ENCODE measurements around the gene SLBP. TPM values are rescaled to one million over a fixed set of nuclear protein-coding genes. Genes with fewer than 3 reads are reported as not detected.

Gene SLBP
- total and polyA plus RNA-seq, 2 of the 8 experiments (the other 6 are each of a cell fraction or from before 2014, with no cell fraction given) = 44.1 to 49.0 TPM

DNA sequence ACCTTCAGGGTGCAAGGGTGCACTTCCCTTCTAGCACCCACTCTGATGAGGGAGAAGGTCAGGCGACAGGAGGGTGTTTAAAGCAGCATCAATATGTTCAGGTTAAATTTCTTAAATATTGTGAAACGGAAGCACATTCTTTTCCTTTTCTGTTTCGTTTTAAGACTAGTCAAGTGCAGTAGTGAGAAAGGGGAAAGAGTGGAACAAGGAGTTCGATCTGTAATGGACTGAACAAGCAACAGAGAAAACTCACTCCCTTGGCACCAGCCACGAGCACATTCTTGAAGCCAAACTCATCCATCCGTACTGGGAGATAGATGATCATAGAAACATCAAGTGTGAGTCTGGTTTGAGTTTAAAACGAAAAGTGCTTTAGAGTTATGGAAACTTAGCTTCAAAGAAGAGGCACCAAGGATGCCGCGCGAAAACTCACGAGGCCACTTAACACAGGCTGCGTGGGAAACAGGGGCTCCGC, 28.8 kb downstream of the SLBP start:
- H3K14ac ChIP-seq (ENCODE audit: insufficient read length) = no peak overlapping the region
- no peak overlapping the region for H3K4ac ChIP-seq (replicated peaks; ENCODE audit: insufficient read length, low read depth, low read length)
- no peaks in the 10 kb centered on the region for H3K79me2 ChIP-seq (ENCODE audit: control insufficient read depth in 1 of 2, insufficient read depth in 2 of 2, low read length in 2 of 2)
- H3K9me3 ChIP-seq (ENCODE audit: insufficient read depth in 2 of 2, low read depth in 1 of 2, low read length in 1 of 2) = no peaks in the 10 kb centered on the region
- H4K8ac ChIP-seq (ENCODE audit: extremely low read depth, insufficient read depth, low read length) = 0 out of 2 replicates have a peak overlapping the region, but pooled peaks have one; percentile 68
- H4K91ac ChIP-seq (replicated peaks; ENCODE audit: insufficient read length, low read length) = no peak overlapping the region
- H3K18ac ChIP-seq (ENCODE audit: extremely low read depth, low read length) = no peak overlapping the region
- 39% methylated on average over 13 of the region's 13 CpGs; no CpG with 5 or more reads in 1 of the 2 experiments for WGBS, 2 experiments (ENCODE audit: extremely low coverage in 1 of 2, insufficient coverage in 1 of 2, insufficient read length in 1 of 2, insufficient replicate concordance in 2 of 2, low coverage in 1 of 2, low lambda C conversion rate in 2 of 2, missing lambda C conversion rate in 1 of 2)
- H2BK15ac ChIP-seq (ENCODE audit: low read length) = no peak overlapping the region
- no peak overlapping the region for H2BK20ac ChIP-seq (ENCODE audit: low read length)
- peak; percentile 70 for TF ChIP-seq SUZ12 (IDR thresholded peaks at IDR 0.05; ENCODE audit: low read length)
- TF ChIP-seq RNF2 (IDR thresholded peaks at IDR 0.05; ENCODE audit: borderline replicate concordance, low read depth, low read length, missing control alignments, poor library complexity, severe bottlenecking) = peak; percentile 34
- TF ChIP-seq EZH2 (IDR thresholded peaks at IDR 0.05; ENCODE audit: low read depth, low read length, severe bottlenecking) = peak; percentile 68
- TF ChIP-seq ASH2L (IDR thresholded peaks at IDR 0.05; ENCODE audit: low read length) = no peak
- no peak for FAIRE-seq
- no peak overlapping the region for H2BK12ac ChIP-seq (ENCODE audit: low read depth, low read length)
- no peak overlapping the region for H3K27ac ChIP-seq (ENCODE audit: low read depth, low read length)
- H3K23me2 ChIP-seq (ENCODE audit: low read depth, low read length) = peaks cover 6% of the 10 kb centered on the region; the same call in 1 of the 2 replicates
- H4K5ac ChIP-seq (ENCODE audit: insufficient read length, low read depth, low read length) = no peak overlapping the region
- H3K79me1 ChIP-seq (ENCODE audit: low read depth, low read length) = no peaks in the 10 kb centered on the region
- DNase-seq (ENCODE audit: low read depth in 1 of 2, low spot score in 2 of 2) = no peak
- H3K27me3 ChIP-seq (replicated peaks in 1 of 4; ENCODE audit: control insufficient read depth in 3 of 4, extremely low read depth in 1 of 4, insufficient read depth in 3 of 4, low read length in 3 of 4) = peaks cover 11 to 17% (median 13%) of the 10 kb centered on the region in 4 experiments
- H2AK5ac ChIP-seq (ENCODE audit: low read depth, low read length) = no peak overlapping the region
- CTCF ChIA-PET (ENCODE audit: partially characterized antibody) = interaction anchor here (0.6 to 4.3 kb wide), 6 partner anchors 10 to 281 kb away, joined by 3 to 30 read pairs (median 3); no protein-coding TSS in a partner anchor
- H2AFZ ChIP-seq (ENCODE audit: low read length) = 0 out of 2 replicates have a peak overlapping the region, but pooled peaks have one; percentile 17
- no peak overlapping the region for H2BK5ac ChIP-seq (ENCODE audit: low read depth, low read length)
- H3K56ac ChIP-seq (replicated peaks; ENCODE audit: insufficient read length, low read depth, low read length) = no peak overlapping the region
- H3K4me3 ChIP-seq (ENCODE audit: extremely low read depth in 1 of 4, insufficient read depth in 2 of 4, low read depth in 3 of 4, low read length in 4 of 4) = peak overlapping the region; percentile 40 to 67 (median 48)
- H3K4me1 ChIP-seq (replicated peaks in 1 of 4; ENCODE audit: control insufficient read depth in 3 of 4, insufficient read depth in 4 of 4, low read length in 3 of 4) = peaks cover 3 to 6% (median 4%) of the 10 kb centered on the region in 4 experiments; a peak in 6 of 7 replicates
- H3K9ac ChIP-seq (replicated peaks in 1 of 4; ENCODE audit: extremely low read depth in 1 of 4, low read depth in 3 of 4, low read length in 3 of 4) = no peak overlapping the region
- POLR2A ChIA-PET (ENCODE audit: partially characterized antibody) = interaction anchor here (1.0 kb wide), 1 partner anchor 12 kb away, joined by 3 read pairs; no protein-coding TSS in a partner anchor
- H2BK120ac ChIP-seq (replicated peaks; ENCODE audit: low read depth, low read length) = no peak overlapping the region
- no peak overlapping the region for H3K23ac ChIP-seq (ENCODE audit: insufficient read length)
- H4K20me1 ChIP-seq (replicated peaks in 1 of 2; ENCODE audit: control insufficient read depth in 1 of 2, insufficient read depth in 2 of 2, low read length in 2 of 2) = peaks cover 0 to 5% of the 10 kb centered on the region in 2 experiments
- H3K36me3 ChIP-seq (ENCODE audit: control insufficient read depth in 2 of 4, insufficient read depth in 4 of 4, low read length in 3 of 4) = no peaks in the 10 kb centered on the region
- peak overlapping the region; percentile 70 to 81 for H3K4me2 ChIP-seq (ENCODE audit: insufficient read depth in 1 of 2, low read depth in 2 of 2, low read length in 2 of 2)

Measured in H1 (cell line).